ENCODE data around the gene PHACTR2.

DNA sequence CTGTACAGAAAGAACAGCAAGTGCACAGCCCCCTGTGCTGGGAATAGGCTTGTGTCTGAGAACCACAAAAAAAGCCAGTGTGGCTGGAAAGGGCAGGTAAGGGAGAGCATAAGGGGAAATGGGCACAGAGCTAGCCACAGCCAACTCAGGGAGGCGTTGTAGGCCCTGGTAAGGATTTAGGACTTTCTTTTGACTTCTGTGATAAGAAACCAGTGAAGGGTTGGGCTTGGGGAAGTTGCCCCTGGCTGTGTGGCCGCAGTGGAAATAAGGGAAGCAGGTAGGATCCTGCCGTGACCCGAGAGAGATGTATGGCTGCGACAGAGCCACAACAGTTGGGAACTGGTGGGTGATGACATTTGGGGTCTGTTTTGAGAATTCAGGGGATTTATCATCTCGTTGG is 30.0 kb upstream of the PHACTR2 start:
- TF ChIP-seq, protein P1, sequence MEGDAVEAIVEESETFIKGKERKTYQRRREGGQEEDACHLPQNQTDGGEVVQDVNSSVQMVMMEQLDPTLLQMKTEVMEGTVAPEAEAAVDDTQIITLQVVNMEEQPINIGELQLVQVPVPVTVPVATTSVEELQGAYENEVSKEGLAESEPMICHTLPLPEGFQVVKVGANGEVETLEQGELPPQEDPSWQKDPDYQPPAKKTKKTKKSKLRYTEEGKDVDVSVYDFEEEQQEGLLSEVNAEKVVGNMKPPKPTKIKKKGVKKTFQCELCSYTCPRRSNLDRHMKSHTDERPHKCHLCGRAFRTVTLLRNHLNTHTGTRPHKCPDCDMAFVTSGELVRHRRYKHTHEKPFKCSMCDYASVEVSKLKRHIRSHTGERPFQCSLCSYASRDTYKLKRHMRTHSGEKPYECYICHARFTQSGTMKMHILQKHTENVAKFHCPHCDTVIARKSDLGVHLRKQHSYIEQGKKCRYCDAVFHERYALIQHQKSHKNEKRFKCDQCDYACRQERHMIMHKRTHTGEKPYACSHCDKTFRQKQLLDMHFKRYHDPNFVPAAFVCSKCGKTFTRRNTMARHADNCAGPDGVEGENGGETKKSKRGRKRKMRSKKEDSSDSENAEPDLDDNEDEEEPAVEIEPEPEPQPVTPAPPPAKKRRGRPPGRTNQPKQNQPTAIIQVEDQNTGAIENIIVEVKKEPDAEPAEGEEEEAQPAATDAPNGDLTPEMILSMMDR (IDR thresholded peaks at IDR 0.05): no peak
- no peak for TF ChIP-seq POLR2A (IDR thresholded peaks at IDR 0.05)

All from body of pancreas (tissue), 4 donors.